SK-N-SH (cell line): Measurements from ENCODE around the gene CACNA1F.

Experiments used
- EP300 ChIP-seq, 2 experiments: IDR thresholded peaks; 2 replicates each; pipeline versions ENCODE4 v1.4.0 to v1.6.1; 2012; ENCODE audit warnings: borderline replicate concordance in 1 of 2, low read depth in 1 of 2, low read length in 1 of 2
- POLR2AphosphoS5 ChIP-seq: IDR thresholded peaks from 2 replicates; pipeline ENCODE4 v1.6.1; 2012; ENCODE audit warnings: low read depth, low read length
- TF ChIP-seq, protein P1 (sequence below): fragments of 200-600 bp; sonication (generic); IDR thresholded peaks from 2 replicates; pipeline ENCODE4 v1.6.1; 2017; ENCODE audit warnings: antibody characterized with exemption, mild to moderate bottlenecking, moderate library complexity

GRCh38 chrX:49184294-49185281 is 48.6 kb downstream of the CACNA1F start:
- TF ChIP-seq, protein P1, sequence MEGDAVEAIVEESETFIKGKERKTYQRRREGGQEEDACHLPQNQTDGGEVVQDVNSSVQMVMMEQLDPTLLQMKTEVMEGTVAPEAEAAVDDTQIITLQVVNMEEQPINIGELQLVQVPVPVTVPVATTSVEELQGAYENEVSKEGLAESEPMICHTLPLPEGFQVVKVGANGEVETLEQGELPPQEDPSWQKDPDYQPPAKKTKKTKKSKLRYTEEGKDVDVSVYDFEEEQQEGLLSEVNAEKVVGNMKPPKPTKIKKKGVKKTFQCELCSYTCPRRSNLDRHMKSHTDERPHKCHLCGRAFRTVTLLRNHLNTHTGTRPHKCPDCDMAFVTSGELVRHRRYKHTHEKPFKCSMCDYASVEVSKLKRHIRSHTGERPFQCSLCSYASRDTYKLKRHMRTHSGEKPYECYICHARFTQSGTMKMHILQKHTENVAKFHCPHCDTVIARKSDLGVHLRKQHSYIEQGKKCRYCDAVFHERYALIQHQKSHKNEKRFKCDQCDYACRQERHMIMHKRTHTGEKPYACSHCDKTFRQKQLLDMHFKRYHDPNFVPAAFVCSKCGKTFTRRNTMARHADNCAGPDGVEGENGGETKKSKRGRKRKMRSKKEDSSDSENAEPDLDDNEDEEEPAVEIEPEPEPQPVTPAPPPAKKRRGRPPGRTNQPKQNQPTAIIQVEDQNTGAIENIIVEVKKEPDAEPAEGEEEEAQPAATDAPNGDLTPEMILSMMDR = no peak
- TF ChIP-seq POLR2AphosphoS5 (no peak), EP300 (IDR thresholded peaks at IDR 0.05; ENCODE audit: borderline replicate concordance in 1 of 2, low read depth in 1 of 2, low read length in 1 of 2) (no peak)
